GM23338 (cell line): ENCODE results near the gene DCAF4. TPM values are rescaled to one million over a fixed set of nuclear protein-coding genes. Genes with fewer than 3 reads are reported as not detected.

ENCODE experiments used
- ATAC-seq: fragments of 200-7000 bp; cut with Tn5 transposase; 3 replicates; pipeline ENCODE4 v1.9.1; 2020
- DNase-seq: peaks from one replicate; pipeline ENCODE4 v3.0.0-alpha.2; 2015; ENCODE audit warnings: low spot score
- H2AFZ ChIP-seq: fragments of 200-600 bp; sonication (generic); 2 replicates; pipeline ENCODE4 v1.8.0; 2016; ENCODE audit warnings: antibody characterized with exemption, mild to moderate bottlenecking, moderate library complexity
- H3F3A ChIP-seq: fragments of 200-600 bp; sonication (generic); replicated peaks from 2 replicates; pipeline ENCODE4 v1.8.0; 2017; ENCODE audit warnings: antibody characterized with exemption, mixed run types, low read depth
- H3K27ac ChIP-seq: fragments of 200-600 bp; sonication (generic); 2 replicates; pipeline ENCODE4 v1.6.1; 2016; ENCODE audit warnings: low read depth
- H3K27me3 ChIP-seq: fragments of 200-600 bp; sonication (generic); 2 replicates; pipeline ENCODE4 v1.8.0; 2016; ENCODE audit warnings: mild to moderate bottlenecking, mixed run types, moderate library complexity; ENCODE audit not compliant: insufficient read depth
- H3K36me3 ChIP-seq: fragments of 200-600 bp; sonication (generic); 2 replicates; pipeline ENCODE4 v1.8.0; 2016; ENCODE audit warnings: mild to moderate bottlenecking; ENCODE audit not compliant: insufficient read depth
- H3K4me1 ChIP-seq: fragments of 200-600 bp; sonication (generic); 2 replicates; pipeline ENCODE4 v1.8.0; 2016; ENCODE audit warnings: mild to moderate bottlenecking, moderate library complexity; ENCODE audit not compliant: insufficient read depth
- H3K4me2 ChIP-seq: fragments of 200-600 bp; sonication (generic); 2 replicates; pipeline ENCODE4 v1.7.1; 2017; ENCODE audit warnings: mixed run types
- H3K4me3 ChIP-seq: fragments of 200-600 bp; sonication (generic); 2 replicates; pipeline ENCODE4 v1.6.1; 2016; ENCODE audit warnings: mixed run types
- H3K79me2 ChIP-seq: fragments of 200-600 bp; sonication (generic); replicated peaks from 2 replicates; pipeline ENCODE4 v1.8.0; 2017; ENCODE audit warnings: mild to moderate bottlenecking; ENCODE audit not compliant: insufficient read depth
- H3K9me2 ChIP-seq: fragments of 200-600 bp; sonication (generic); 2 replicates; pipeline ENCODE4 v1.8.0; 2017; ENCODE audit not compliant: insufficient read depth
- H4K20me1 ChIP-seq: fragments of 200-600 bp; sonication (generic); replicated peaks from 2 replicates; pipeline ENCODE4 v1.8.0; 2017; ENCODE audit warnings: mild to moderate bottlenecking; ENCODE audit not compliant: insufficient read depth
- H3K27ac Mint-ChIP-seq: 2 replicates; pipeline ENCODE4 v1.8.0; 2020; ENCODE audit warnings: inconsistent platforms, mild to moderate bottlenecking, moderate library complexity, mixed read lengths
- H3K27me3 Mint-ChIP-seq: 3 replicates; pipeline ENCODE4 v1.8.0; 2022; ENCODE audit warnings: low read depth, mild to moderate bottlenecking, moderate library complexity, mixed read lengths, inconsistent platforms; ENCODE audit not compliant: insufficient read depth, poor library complexity
- H3K36me3 Mint-ChIP-seq: 3 replicates; pipeline ENCODE4 v1.8.0; 2021; ENCODE audit warnings: low read depth, mild to moderate bottlenecking, inconsistent platforms, moderate library complexity, mixed read lengths
- H3K4me1 Mint-ChIP-seq: 3 replicates; pipeline ENCODE4 v1.8.0; 2020; ENCODE audit warnings: mild to moderate bottlenecking, inconsistent platforms, mixed read lengths
- H3K4me3 Mint-ChIP-seq: 3 replicates; pipeline ENCODE4 v1.8.0; 2021; ENCODE audit warnings: moderate library complexity, mild to moderate bottlenecking, inconsistent platforms, mixed read lengths
- H3K9me3 Mint-ChIP-seq: 3 replicates; pipeline ENCODE4 v1.8.0; 2020; ENCODE audit warnings: moderate library complexity, mild to moderate bottlenecking, inconsistent platforms, mixed read lengths
- EZH2phosphoT487 ChIP-seq: fragments of 200-600 bp; sonication (generic); IDR thresholded peaks from one replicate; pipeline ENCODE4 v1.8.1; 2018; ENCODE audit warnings: antibody characterized with exemption; ENCODE audit not compliant: unreplicated experiment
- POLR2AphosphoS5 ChIP-seq: IDR thresholded peaks from 2 replicates; pipeline ENCODE4 v1.6.1; 2016; ENCODE audit warnings: antibody characterized with exemption, low read depth
- ZNF114 ChIP-seq: fragments of 250-450 bp; sonication (Bioruptor Pico); IDR thresholded peaks from 2 replicates; pipeline ENCODE4 v1.5.0; 2020; ENCODE audit warnings: mild to moderate bottlenecking, moderate library complexity
- polyA plus RNA-seq: library from polyadenylated mRNA; unstranded; fragments of >200 nt; fragmentation: Nextera tagmentation; extraction: Ambion mirVana; gene quantifications from 2 replicates; pipeline ENCODE4 v1.2.1, GENCODE V29; 2016
- total RNA-seq: library from RNA; depleted of rRNA; stranded (reverse); fragments of >200 nt; shearing (Covaris generic); gene quantifications from 2 replicates; pipeline ENCODE4 v1.2.3, GENCODE V29; 2014
- TF ChIP-seq, protein P1 (sequence below): fragments of 250-450 bp; sonication (Bioruptor Pico); IDR thresholded peaks from 2 replicates; pipeline ENCODE4 v1.5.0; 2020; ENCODE audit warnings: mild to moderate bottlenecking, moderate library complexity

Gene DCAF4
- total and polyA plus RNA-seq, 2 experiments from 2014 or later = 17.5 to 39.3 TPM

DNA sequence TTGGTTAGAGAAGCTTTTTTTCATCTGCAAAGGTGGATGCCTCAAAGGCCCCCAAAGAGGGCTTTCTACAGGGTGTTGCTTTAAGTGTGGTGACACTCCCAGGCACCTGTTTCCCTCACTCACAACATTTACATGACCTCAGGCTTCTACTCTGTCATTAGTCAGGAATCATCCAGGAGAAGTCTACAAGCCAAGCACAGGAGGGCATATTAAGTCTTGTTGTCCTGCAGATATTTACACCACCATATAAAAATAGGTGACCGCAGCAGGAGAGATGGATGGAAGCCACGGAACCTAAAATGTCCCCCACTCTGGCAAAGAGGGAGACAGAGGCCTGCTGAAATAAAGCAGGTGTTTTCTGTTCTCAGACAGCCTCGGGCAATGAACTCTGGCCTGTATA is 24.9 kb upstream of the DCAF4 start:
- Mint-ChIP-seq H3K27ac (no peak overlapping the region), H3K36me3 (no peaks in the 10 kb centered on the region), H3K4me3 (no peak overlapping the region), H3K9me3 (no peaks in the 10 kb centered on the region), H3K4me1 (no peaks in the 10 kb centered on the region), H3K27me3 (peaks cover 5% of the 10 kb centered on the region)
- Histone ChIP-seq H3K9me2 (no peaks in the 10 kb centered on the region), H3K79me2 (no peaks in the 10 kb centered on the region), H3K36me3 (no peaks in the 10 kb centered on the region; the same call in 1 of the 2 replicates), H3K4me2 (no peak overlapping the region), H3F3A (no peaks in the 10 kb centered on the region), H2AFZ (no peak overlapping the region), H4K20me1 (no peaks in the 10 kb centered on the region), H3K4me1 (no peaks in the 10 kb centered on the region), H3K27me3 (peaks cover 22% of the 10 kb centered on the region), H3K4me3 (no peak overlapping the region), H3K27ac (no peak overlapping the region)
- ATAC-seq = no peak
- DNase-seq = no peak
- TF ChIP-seq, protein P1, sequence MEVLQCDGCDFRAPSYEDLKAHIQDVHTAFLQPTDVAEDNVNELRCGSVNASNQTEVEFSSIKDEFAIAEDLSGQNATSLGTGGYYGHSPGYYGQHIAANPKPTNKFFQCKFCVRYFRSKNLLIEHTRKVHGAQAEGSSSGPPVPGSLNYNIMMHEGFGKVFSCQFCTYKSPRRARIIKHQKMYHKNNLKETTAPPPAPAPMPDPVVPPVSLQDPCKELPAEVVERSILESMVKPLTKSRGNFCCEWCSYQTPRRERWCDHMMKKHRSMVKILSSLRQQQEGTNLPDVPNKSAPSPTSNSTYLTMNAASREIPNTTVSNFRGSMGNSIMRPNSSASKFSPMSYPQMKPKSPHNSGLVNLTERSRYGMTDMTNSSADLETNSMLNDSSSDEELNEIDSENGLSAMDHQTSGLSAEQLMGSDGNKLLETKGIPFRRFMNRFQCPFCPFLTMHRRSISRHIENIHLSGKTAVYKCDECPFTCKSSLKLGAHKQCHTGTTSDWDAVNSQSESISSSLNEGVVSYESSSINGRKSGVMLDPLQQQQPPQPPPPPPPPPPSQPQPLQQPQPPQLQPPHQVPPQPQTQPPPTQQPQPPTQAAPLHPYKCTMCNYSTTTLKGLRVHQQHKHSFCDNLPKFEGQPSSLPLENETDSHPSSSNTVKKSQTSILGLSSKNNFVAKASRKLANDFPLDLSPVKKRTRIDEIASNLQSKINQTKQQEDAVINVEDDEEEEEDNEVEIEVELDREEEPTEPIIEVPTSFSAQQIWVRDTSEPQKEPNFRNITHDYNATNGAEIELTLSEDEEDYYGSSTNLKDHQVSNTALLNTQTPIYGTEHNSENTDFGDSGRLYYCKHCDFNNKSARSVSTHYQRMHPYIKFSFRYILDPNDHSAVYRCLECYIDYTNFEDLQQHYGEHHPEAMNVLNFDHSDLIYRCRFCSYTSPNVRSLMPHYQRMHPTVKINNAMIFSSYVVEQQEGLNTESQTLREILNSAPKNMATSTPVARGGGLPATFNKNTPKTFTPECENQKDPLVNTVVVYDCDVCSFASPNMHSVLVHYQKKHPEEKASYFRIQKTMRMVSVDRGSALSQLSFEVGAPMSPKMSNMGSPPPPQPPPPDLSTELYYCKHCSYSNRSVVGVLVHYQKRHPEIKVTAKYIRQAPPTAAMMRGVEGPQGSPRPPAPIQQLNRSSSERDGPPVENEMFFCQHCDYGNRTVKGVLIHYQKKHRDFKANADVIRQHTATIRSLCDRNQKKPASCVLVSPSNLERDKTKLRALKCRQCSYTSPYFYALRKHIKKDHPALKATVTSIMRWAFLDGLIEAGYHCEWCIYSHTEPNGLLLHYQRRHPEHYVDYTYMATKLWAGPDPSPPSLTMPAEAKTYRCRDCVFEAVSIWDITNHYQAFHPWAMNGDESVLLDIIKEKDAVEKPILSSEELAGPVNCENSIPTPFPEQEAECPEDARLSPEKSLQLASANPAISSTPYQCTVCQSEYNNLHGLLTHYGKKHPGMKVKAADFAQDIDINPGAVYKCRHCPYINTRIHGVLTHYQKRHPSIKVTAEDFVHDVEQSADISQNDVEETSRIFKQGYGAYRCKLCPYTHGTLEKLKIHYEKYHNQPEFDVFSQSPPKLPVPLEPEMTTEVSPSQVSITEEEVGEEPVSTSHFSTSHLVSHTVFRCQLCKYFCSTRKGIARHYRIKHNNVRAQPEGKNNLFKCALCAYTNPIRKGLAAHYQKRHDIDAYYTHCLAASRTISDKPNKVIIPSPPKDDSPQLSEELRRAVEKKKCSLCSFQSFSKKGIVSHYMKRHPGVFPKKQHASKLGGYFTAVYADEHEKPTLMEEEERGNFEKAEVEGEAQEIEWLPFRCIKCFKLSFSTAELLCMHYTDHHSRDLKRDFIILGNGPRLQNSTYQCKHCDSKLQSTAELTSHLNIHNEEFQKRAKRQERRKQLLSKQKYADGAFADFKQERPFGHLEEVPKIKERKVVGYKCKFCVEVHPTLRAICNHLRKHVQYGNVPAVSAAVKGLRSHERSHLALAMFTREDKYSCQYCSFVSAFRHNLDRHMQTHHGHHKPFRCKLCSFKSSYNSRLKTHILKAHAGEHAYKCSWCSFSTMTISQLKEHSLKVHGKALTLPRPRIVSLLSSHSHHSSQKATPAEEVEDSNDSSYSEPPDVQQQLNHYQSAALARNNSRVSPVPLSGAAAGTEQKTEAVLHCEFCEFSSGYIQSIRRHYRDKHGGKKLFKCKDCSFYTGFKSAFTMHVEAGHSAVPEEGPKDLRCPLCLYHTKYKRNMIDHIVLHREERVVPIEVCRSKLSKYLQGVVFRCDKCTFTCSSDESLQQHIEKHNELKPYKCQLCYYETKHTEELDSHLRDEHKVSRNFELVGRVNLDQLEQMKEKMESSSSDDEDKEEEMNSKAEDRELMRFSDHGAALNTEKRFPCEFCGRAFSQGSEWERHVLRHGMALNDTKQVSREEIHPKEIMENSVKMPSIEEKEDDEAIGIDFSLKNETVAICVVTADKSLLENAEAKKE (CRISPR knock-in tag) = no peak
- TF ChIP-seq ZNF114 (no peak), POLR2AphosphoS5 (no peak), EZH2phosphoT487 (no peak)

DNA sequence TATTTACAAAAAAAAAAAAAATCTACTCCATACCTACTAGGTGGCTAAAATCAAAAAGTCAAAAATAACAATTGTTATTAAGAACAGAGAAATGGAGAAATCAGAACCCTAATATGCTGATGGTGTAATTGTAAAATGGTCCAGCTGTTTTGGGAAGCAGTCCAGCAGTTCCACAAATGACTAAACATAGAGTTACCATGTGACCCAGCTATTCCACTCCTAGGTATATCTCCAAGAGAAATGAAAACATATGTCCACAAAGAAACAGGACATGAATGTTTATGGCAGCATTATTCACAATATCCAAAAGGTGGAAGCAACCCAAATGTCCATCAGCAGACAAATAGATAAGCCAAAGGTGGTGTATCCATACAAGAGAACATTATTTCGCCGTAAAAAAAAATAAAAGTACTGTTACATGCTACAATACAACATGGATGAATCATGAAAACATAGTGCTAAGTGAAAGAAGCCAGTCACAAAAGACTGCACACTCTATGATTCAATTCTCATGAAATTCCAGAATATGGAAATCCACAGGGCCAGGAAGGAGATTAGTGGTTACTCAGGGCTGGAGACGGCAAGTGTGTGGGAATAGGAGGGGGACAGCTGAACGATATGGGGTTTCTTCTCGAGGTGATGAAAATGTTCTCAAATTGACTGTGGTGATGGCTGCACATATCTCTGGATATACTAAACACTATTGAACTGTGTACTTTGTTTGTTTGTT is 23.3 kb upstream of the DCAF4 start:
- no peaks in the 10 kb centered on the region for H3K36me3 Mint-ChIP-seq
- no peak for ATAC-seq
- no peaks in the 10 kb centered on the region for H3K9me2 ChIP-seq

More for the DNA sequence above, 23.3 kb upstream of the DCAF4 start:
- Histone ChIP-seq H2AFZ (no peak overlapping the region), H3K27ac (no peak overlapping the region), H3K4me3 (no peak overlapping the region), H4K20me1 (no peaks in the 10 kb centered on the region), H3K4me2 (no peak overlapping the region), H3K4me1 (peaks cover 3% of the 10 kb centered on the region), H3F3A (no peaks in the 10 kb centered on the region), H3K27me3 (peaks cover 6% of the 10 kb centered on the region), H3K36me3 (no peaks in the 10 kb centered on the region; the same call in 1 of the 2 replicates), H3K79me2 (no peaks in the 10 kb centered on the region)
- Mint-ChIP-seq H3K9me3 (no peaks in the 10 kb centered on the region), H3K4me3 (no peak overlapping the region), H3K4me1 (peaks cover 10% of the 10 kb centered on the region; the same call in 2 of the 3 replicates), H3K27me3 (peaks cover 2% of the 10 kb centered on the region), H3K27ac (no peak overlapping the region)
- TF ChIP-seq, protein P1 (CRISPR knock-in tag) = no peak
- no peak for DNase-seq
